ENCODE data around the gene TEX10.

DNA sequence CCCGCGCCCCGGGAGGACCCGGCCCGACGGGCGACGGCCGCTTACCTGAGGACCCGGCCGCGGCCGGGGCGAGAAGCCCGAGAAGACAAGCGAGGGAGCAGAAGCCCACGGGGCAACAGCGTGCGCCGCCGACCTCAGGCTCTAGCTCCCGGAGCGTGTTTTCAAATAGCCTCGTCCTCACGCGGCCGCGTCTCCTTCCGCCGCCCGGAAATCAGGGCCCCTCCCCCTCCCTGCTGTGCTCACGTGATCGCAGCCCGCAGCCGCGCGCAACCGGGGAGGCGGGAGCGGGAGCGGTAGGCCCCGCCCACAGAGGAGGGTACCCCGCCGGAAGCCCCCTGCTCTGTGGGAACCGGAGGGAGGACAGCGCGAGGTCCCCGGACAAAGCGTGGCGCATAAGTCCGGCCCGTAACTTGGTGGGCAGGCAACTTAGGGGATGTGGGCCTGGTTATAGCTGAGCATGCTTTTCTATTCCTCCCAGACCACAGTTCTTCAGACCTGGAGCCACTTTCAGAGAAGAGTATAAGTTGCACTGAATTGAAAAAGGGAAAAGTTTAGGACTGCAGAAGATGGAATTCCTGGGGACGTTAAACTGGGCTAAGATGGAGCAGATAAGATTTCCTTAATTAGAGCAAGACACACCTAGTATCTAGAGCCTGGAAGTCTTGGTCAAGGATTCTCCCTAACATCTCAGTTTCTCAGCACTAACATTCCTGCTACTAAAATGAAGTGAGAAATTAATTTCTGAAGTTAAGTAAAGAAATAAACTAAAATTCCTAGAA lies at the start of gene TEX10:
- TF ChIP-seq, protein P1, sequence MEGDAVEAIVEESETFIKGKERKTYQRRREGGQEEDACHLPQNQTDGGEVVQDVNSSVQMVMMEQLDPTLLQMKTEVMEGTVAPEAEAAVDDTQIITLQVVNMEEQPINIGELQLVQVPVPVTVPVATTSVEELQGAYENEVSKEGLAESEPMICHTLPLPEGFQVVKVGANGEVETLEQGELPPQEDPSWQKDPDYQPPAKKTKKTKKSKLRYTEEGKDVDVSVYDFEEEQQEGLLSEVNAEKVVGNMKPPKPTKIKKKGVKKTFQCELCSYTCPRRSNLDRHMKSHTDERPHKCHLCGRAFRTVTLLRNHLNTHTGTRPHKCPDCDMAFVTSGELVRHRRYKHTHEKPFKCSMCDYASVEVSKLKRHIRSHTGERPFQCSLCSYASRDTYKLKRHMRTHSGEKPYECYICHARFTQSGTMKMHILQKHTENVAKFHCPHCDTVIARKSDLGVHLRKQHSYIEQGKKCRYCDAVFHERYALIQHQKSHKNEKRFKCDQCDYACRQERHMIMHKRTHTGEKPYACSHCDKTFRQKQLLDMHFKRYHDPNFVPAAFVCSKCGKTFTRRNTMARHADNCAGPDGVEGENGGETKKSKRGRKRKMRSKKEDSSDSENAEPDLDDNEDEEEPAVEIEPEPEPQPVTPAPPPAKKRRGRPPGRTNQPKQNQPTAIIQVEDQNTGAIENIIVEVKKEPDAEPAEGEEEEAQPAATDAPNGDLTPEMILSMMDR (IDR thresholded peaks at IDR 0.05) = peak in 2 of 4 experiments; percentile 5 to 13
- TF ChIP-seq POLR2AphosphoS5 (IDR thresholded peaks at IDR 0.05) = peak; percentile 95
- TF ChIP-seq POLR2A (IDR thresholded peaks at IDR 0.05) = peak; percentile 67
